ENCODE data around the gene GPR150. TPM values are rescaled to one million over a fixed set of nuclear protein-coding genes. Genes with fewer than 3 reads are reported as not detected.

Gene GPR150
- total RNA-seq, 1 experiment from 2014 or later: 0.17 TPM

- no TSS peak for BruUV-seq (replicated peaks)
- intact Hi-C loops (cut with micrococcal nuclease; ENCODE audit: unreplicated experiment): no loop called here
- TF ChIP-seq CTCF (IDR thresholded peaks at IDR 0.05; ENCODE audit: unreplicated experiment): no peak
- Mint-ChIP-seq H3K27ac (ENCODE audit: unreplicated experiment) (no peak overlapping the region), H3K4me1 (ENCODE audit: low read depth, unreplicated experiment) (no peaks in the 10 kb centered on the region), H3K4me3 (ENCODE audit: low read depth, unreplicated experiment) (no peak overlapping the region), H3K9me3 (ENCODE audit: low read depth, unreplicated experiment) (no peaks in the 10 kb centered on the region), H3K36me3 (ENCODE audit: insufficient read depth, unreplicated experiment) (no peaks in the 10 kb centered on the region), H3K27me3 (ENCODE audit: unreplicated experiment) (no peaks in the 10 kb centered on the region)
- DNase-seq: no peak
- CTCF ChIA-PET: no interaction called here
These were observed 19.3 kb upstream of the GPR150 start for GRCh38 chr5:95600557-95600956.

DNA sequence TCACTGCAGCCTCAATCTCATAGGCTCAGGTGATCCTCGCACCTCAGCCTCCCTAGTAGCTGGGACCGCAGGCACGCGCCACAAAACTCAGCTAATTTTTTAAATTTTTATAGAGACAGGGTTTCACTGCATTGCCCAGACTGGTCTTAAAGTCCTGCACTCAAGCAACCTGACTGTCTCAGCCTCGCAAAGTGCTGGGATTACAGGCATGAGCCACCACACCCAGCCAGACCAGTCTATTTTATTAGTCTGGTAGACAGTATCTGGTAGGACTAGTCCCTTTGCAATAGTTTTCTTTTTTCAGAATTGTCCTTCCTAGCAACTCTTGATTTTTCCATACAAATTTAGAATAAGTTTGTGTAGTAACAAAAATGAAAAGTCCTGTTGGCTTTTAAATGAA is 14.1 kb upstream of the GPR150 start:
- Mint-ChIP-seq H3K4me3 (ENCODE audit: low read depth, unreplicated experiment) (no peak overlapping the region), H3K9me3 (ENCODE audit: low read depth, unreplicated experiment) (no peaks in the 10 kb centered on the region), H3K4me1 (ENCODE audit: low read depth, unreplicated experiment) (no peaks in the 10 kb centered on the region), H3K36me3 (ENCODE audit: insufficient read depth, unreplicated experiment) (no peaks in the 10 kb centered on the region), H3K27ac (ENCODE audit: unreplicated experiment) (no peak overlapping the region), H3K27me3 (ENCODE audit: unreplicated experiment) (no peaks in the 10 kb centered on the region)
- DNase-seq: no peak
- TF ChIP-seq CTCF (IDR thresholded peaks at IDR 0.05; ENCODE audit: unreplicated experiment): no peak
- CTCF ChIA-PET: no interaction called here
- BruUV-seq (replicated peaks): no TSS peak
- intact Hi-C loops (cut with micrococcal nuclease; ENCODE audit: unreplicated experiment): no loop called here

GRCh38 chr5:95606419-95606818 is 13.5 kb upstream of the GPR150 start:
- no peaks in the 10 kb centered on the region for H3K4me1 Mint-ChIP-seq (ENCODE audit: low read depth, unreplicated experiment)
- no peaks in the 10 kb centered on the region for H3K36me3 Mint-ChIP-seq (ENCODE audit: insufficient read depth, unreplicated experiment)
- no peak for DNase-seq
- H3K27me3 Mint-ChIP-seq (ENCODE audit: unreplicated experiment): no peaks in the 10 kb centered on the region
- H3K9me3 Mint-ChIP-seq (ENCODE audit: low read depth, unreplicated experiment): no peaks in the 10 kb centered on the region
- H3K27ac Mint-ChIP-seq (ENCODE audit: unreplicated experiment): no peak overlapping the region
- no TSS peak for BruUV-seq (replicated peaks)
- H3K4me3 Mint-ChIP-seq (ENCODE audit: low read depth, unreplicated experiment): no peak overlapping the region
- intact Hi-C loops (cut with micrococcal nuclease; ENCODE audit: unreplicated experiment): no loop called here
- CTCF ChIA-PET: interaction anchor here (0.8 kb wide), 1 partner anchor 16 kb away, joined by 3 read pairs; no protein-coding TSS in a partner anchor
- TF ChIP-seq CTCF (IDR thresholded peaks at IDR 0.05; ENCODE audit: unreplicated experiment): no peak

DNA sequence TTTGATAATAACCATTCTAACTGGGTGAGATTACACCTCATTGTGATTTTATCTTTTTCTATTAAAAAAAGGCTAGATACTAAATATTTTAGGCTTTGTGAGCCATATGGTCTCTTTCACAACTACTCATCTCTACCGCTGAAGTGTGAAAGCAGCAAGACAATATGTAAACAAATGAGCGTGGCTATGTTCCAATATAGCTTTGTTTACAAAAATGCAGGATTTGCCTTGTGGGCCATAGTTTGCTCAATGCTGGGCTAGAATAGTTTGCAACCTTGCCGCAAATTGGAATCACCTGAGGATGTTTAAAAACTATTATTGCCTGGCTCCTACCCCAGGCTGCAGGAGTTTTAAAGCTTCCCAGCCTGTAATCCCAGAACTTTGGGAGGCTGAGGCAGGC is 10.2 kb upstream of the GPR150 start:
- intact Hi-C loops (cut with micrococcal nuclease; ENCODE audit: unreplicated experiment): no loop called here
- Mint-ChIP-seq H3K36me3 (ENCODE audit: insufficient read depth, unreplicated experiment) (no peaks in the 10 kb centered on the region), H3K4me3 (ENCODE audit: low read depth, unreplicated experiment) (no peak overlapping the region), H3K4me1 (ENCODE audit: low read depth, unreplicated experiment) (no peaks in the 10 kb centered on the region), H3K9me3 (ENCODE audit: low read depth, unreplicated experiment) (peaks cover 8% of the 10 kb centered on the region), H3K27ac (ENCODE audit: unreplicated experiment) (no peak overlapping the region), H3K27me3 (ENCODE audit: unreplicated experiment) (no peaks in the 10 kb centered on the region)
- DNase-seq: no peak
- no TSS peak for BruUV-seq (replicated peaks)
- CTCF ChIA-PET: interaction anchor here (0.6 kb wide), 1 partner anchor 644 kb away, joined by 3 read pairs; no protein-coding TSS in a partner anchor
- TF ChIP-seq CTCF (IDR thresholded peaks at IDR 0.05; ENCODE audit: unreplicated experiment): no peak

Measured in Calu3 (cell line).